Prostate gland (tissue), 2 donors: Measurements from ENCODE around the gene NTN5. TPM values are rescaled to one million over a fixed set of nuclear protein-coding genes. Genes with fewer than 3 reads are reported as not detected.

Experiments
- DNase-seq: peaks from one replicate; pipeline ENCODE4 v3.0.0-alpha.2; 2019; ENCODE audit warnings: low spot score
- H3K27ac ChIP-seq, 2 donors: fragments of 200-600 bp; sonication (generic); 2 replicates each; pipeline ENCODE4 v1.5.1; 2017 to 2019
- H3K27me3 ChIP-seq: fragments of 200-600 bp; sonication (generic); replicated peaks from 2 replicates; pipeline ENCODE4 v1.5.1; 2019; ENCODE audit not compliant: insufficient read depth
- H3K36me3 ChIP-seq, 2 donors: fragments of 200-600 bp; sonication (generic); 1 replicate in 1 of 2; 2 replicates in 1 of 2; pipeline versions ENCODE4 v1.5.1 to v1.8.1; 2017 to 2019
- H3K4me1 ChIP-seq: fragments of 200-600 bp; sonication (generic); replicated peaks from 2 replicates; pipeline ENCODE4 v1.5.1; 2019
- H3K4me3 ChIP-seq, 2 donors: fragments of 200-600 bp; sonication (generic); 2 replicates each; pipeline ENCODE4 v1.5.1; 2017 to 2019
- H3K9me3 ChIP-seq: fragments of 200-600 bp; sonication (generic); 2 replicates; pipeline ENCODE4 v1.5.1; 2017
- POLR2A ChIP-seq: fragments of 450-650 bp; IDR thresholded peaks from one replicate; pipeline ENCODE4 v1.6.1; 2016; ENCODE audit warnings: antibody characterized with exemption, mild to moderate bottlenecking
- POLR2AphosphoS5 ChIP-seq: sonication (generic); formaldehyde crosslinking; IDR thresholded peaks from one replicate; pipeline ENCODE4 v1.6.1; 2017; ENCODE audit warnings: antibody characterized with exemption
- WGBS: methylation state at CpG from one replicate; pipeline ENCODE4 v1.1.5; 2018; 5-methylcytosine and 5-hydroxymethylcytosine counted together
- intact Hi-C: fragments of 100-400 bp; cut with DNase I; formaldehyde crosslinking; loops from one replicate; pipeline ENCODE4 v1.14.2; 2022
- total RNA-seq, 2 donors: library from RNA; depleted of rRNA; stranded (reverse); fragments of >200 nt; gene quantifications; one replicate each; pipeline ENCODE4 v1.1.0, GENCODE V29; 2016
- TF ChIP-seq, protein P1 (sequence below), 4 experiments: fragments of 200-600 bp in 2 of 4; fragments of 450-650 bp in 2 of 4; sonication (generic) in 2 of 4; IDR thresholded peaks; 1 replicate in 3 of 4; 2 replicates in 1 of 4; pipeline ENCODE4 v1.5.1; 2016 to 2019; ENCODE audit warnings: antibody characterized with exemption in 4 of 4, mild to moderate bottlenecking in 2 of 4, moderate library complexity in 2 of 4

Gene NTN5
- total RNA-seq, 2 donors from 2014 or later, result 0.91 to 2.6 TPM

DNA sequence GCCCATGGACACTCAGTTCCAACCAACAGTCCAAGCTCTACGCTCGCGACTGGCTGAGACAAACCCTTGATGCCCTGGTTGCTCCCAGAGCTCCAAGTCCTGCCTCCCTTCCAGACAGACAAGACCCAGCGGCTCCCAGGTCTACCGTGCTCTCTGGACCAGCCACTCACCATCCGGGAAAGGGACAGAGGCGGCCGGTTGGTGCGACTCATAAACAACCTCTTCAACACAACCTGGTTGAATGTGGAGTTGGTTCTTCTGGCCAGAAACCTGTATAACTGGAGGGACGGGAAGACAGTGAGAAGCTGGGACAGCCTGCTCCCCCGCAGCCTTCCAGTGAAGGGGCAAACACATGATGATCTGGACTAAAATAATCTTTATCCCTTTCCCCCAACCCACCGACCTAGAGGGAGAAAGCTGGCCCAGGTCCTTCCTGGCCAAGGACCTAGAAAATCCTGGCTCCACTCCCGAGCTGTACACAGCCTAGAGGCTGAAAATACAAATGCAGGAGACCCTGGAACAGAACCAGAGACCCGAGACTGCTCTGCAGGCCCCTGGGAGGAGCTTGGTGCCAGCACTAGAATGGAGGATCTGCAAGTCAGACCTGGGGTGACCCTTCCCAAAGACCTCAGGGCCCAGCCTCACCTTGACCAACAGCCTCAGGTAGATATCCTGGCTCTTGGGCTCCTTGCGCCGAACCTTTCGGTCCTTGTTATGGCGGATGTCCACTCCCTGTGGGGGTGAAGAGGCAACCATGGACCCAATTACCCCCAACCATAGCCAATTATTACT is 55.5 kb downstream of the NTN5 start:
- Histone ChIP-seq H3K27me3 (no peaks in the 10 kb centered on the region), H3K27ac (peak overlapping the region; percentile 88)

DNA sequence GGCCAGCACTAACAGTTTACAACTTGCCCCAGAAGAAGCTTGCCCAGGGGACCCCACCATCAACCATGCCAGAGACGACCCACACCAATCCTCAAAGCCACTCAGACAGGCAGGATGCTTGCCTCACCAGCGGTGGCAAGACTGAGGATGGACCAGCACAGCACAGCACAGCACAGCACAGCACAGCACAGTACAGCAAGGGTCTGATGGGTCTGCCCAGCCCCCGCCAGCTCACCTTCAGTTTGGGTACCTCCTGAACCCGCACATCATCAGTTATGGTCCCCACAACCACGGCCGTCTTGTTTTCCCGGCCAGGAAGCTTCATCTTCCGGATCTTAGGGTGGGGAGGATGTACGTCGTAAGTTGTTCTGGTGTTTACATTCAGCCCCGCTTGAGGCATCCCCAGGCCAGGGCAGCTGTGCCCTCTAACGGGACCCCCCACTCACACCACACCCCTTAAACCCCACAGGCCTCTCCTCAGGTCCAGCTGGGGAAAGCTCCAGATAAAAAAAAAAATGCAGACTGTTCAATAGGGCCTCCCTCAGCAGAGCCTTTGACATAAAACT is 56.2 kb downstream of the NTN5 start:
- Histone ChIP-seq H3K27me3 (no peaks in the 10 kb centered on the region), H3K36me3 (peaks cover 16 to 21% of the 10 kb centered on the region in 2 donors), H3K9me3 (no peaks in the 10 kb centered on the region), H3K4me1 (peaks cover 26% of the 10 kb centered on the region), H3K27ac (peak overlapping the region; percentile 88), H3K4me3 (peak overlapping the region; percentile 83 to 89)
- intact Hi-C loops, result no loop called here
- DNase-seq, result no peak
- TF ChIP-seq, protein P1, sequence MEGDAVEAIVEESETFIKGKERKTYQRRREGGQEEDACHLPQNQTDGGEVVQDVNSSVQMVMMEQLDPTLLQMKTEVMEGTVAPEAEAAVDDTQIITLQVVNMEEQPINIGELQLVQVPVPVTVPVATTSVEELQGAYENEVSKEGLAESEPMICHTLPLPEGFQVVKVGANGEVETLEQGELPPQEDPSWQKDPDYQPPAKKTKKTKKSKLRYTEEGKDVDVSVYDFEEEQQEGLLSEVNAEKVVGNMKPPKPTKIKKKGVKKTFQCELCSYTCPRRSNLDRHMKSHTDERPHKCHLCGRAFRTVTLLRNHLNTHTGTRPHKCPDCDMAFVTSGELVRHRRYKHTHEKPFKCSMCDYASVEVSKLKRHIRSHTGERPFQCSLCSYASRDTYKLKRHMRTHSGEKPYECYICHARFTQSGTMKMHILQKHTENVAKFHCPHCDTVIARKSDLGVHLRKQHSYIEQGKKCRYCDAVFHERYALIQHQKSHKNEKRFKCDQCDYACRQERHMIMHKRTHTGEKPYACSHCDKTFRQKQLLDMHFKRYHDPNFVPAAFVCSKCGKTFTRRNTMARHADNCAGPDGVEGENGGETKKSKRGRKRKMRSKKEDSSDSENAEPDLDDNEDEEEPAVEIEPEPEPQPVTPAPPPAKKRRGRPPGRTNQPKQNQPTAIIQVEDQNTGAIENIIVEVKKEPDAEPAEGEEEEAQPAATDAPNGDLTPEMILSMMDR (IDR thresholded peaks at IDR 0.05), result no peak
- TF ChIP-seq POLR2A (no peak), POLR2AphosphoS5 (no peak)
- WGBS, result 65% methylated on average over 12 of the region's 12 CpGs

More for the DNA sequence above, 55.5 kb downstream of the NTN5 start:
- peak; percentile 55 for DNase-seq
- WGBS, result 37% methylated on average over 18 of the region's 18 CpGs
- Histone ChIP-seq H3K9me3 (no peaks in the 10 kb centered on the region), H3K36me3 (peaks cover 16 to 21% of the 10 kb centered on the region in 2 donors), H3K4me3 (peak overlapping the region; percentile 83 to 89), H3K4me1 (peaks cover 26% of the 10 kb centered on the region)
- intact Hi-C loops, result no loop called here
- TF ChIP-seq, protein P1 (IDR thresholded peaks at IDR 0.05), result peak in 1 of 4 experiments; percentile 14
- peak; percentile 53 for TF ChIP-seq POLR2AphosphoS5
- TF ChIP-seq POLR2A, result no peak

DNA sequence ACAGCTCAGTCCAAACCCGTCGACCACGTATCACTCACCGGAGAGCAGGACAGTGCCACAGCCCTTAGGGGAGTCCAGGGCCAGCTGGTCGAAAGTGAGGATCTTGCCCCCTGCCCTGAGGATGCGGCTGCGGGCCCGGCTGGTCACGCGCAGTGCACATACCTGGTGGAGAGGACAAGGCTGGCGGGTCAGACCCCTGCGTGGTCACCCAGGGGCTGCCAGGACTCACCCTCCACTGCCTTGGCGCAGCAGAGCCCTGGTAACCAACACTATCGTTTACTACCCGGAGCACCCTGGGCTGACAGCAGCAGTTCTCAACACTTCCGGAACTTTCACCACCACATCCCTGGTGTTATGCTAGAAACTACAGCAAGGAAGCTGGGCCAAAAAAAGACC is 56.8 kb downstream of the NTN5 start:
- WGBS, result 80% methylated on average over 16 of the region's 16 CpGs
- no peak for DNase-seq
- TF ChIP-seq POLR2A (no peak), POLR2AphosphoS5 (no peak)
- TF ChIP-seq, protein P1 (IDR thresholded peaks at IDR 0.05), result no peak
- no peaks in the 10 kb centered on the region for H3K27me3 ChIP-seq
- intact Hi-C loops, result no loop called here
- peaks cover 16 to 21% of the 10 kb centered on the region in 2 donors for H3K36me3 ChIP-seq
- H3K4me3 ChIP-seq, result no peak overlapping the region
- peaks cover 26% of the 10 kb centered on the region for H3K4me1 ChIP-seq
- peak overlapping the region in 1 of 2 donors; percentile 88 for H3K27ac ChIP-seq
- no peaks in the 10 kb centered on the region for H3K9me3 ChIP-seq

DNA sequence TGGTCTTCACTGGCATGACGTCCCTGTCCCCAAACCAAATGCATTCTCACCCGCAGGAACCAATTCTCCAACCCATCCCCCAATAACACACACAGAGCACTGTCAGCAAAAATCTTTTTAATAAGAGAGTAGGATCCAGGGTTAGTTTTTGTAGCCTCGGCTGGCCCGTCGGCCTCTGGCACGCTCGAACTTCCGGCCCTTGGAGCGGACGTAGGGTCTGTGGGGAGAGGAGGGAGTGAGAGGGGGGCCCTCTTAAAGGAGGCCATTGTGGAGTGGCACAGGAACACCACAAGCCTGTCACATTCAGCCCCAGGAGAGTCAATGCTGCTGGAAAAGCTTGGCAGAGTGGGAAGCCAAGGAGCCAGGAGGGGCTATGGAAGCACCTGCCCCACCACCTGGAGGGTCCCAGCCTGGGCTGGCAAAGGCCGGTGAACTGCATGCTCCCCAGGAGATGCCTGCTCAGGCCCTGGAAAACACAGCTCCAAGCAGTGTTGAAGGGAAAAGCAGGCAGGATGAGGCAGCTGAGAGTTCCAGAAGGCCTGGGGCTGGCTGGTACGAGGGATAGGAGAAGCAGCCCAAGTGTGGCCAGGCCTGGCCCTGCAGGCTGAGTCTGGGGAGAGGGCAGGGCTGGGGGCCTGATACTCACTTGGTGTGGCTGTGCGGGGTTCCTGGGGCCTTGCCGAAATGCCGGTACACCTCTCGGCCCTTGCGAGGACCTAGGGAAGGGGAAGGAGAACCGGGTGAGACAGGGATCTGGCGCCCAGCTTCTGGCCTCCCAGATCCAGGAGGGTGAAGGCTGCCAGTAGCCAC is 57.4 kb downstream of the NTN5 start:
- WGBS, result 61% methylated on average over 19 of the region's 19 CpGs
- Histone ChIP-seq H3K4me3 (no peak overlapping the region), H3K36me3 (peaks cover 16 to 21% of the 10 kb centered on the region in 2 donors), H3K27ac (peak overlapping the region; percentile 61 to 88), H3K9me3 (no peaks in the 10 kb centered on the region), H3K4me1 (peaks cover 26% of the 10 kb centered on the region), H3K27me3 (no peaks in the 10 kb centered on the region)
- intact Hi-C loops, result no loop called here
- TF ChIP-seq POLR2AphosphoS5 (no peak), POLR2A (no peak)
- TF ChIP-seq, protein P1 (IDR thresholded peaks at IDR 0.05), result no peak
- no peak for DNase-seq
